ENCODE measurements around the gene GPD1L.
"Not testable (repeated sequence)": the region's sequence is repeated elsewhere in the genome, so short reads cannot be mapped to it uniquely, and the experiment has no call there.

GPD1L gene

GRCh38 chr3:32186097-32186496 is 79.7 kb downstream of the GPD1L start:
- no peak for DNase-seq

- no peak for DNase-seq
Measured at GRCh38 chr3:32186876-32187275, 80.5 kb downstream of the GPD1L start.

DNA sequence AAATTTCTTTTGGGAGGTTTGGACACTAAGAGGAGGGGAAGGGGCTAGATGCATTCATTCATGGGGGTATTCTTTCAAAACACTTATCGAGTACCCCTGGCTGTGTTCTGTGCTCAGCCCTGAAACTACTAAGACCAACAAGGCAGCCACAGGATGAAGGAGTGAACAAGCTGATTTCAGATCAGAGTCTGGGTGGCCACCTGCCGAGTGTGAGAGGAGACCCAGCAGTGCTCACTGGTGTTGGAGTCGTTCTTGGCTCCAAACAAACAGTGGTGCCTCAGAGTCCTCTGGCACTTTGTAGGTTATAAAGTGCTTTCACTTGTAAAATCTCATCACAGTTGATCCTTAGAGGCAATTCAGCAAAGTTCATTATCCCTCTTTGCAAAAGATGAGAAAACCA is 83.3 kb downstream of the GPD1L start:
- no peak for DNase-seq

GRCh38 chr3:32190556-32190955 is 84.1 kb downstream of the GPD1L start:
- not testable (repeated sequence) for DNase-seq

DNA sequence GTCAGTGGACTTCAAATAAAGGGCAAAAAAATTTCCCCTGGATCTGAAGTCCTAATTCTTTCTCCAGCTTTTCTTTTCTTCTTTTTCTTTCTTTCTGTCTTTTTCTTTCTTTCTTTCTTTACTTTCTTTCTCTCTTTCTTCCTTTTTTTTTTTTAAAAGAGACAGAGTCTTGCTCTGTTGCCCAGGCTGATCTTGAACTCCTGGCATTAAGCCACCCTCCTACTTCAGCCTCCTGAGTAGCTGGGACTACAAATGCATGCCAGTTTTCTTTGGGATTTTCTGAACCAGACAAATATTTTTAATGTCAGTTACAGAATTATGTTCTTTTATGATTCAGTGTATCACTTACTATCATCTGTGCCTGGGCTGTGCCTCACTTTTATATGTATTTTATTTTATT is 86.7 kb downstream of the GPD1L start:
- no peak for DNase-seq

GRCh38 chr3:32194653-32195052 is 88.2 kb downstream of the GPD1L start:
- no peak for DNase-seq

DNA sequence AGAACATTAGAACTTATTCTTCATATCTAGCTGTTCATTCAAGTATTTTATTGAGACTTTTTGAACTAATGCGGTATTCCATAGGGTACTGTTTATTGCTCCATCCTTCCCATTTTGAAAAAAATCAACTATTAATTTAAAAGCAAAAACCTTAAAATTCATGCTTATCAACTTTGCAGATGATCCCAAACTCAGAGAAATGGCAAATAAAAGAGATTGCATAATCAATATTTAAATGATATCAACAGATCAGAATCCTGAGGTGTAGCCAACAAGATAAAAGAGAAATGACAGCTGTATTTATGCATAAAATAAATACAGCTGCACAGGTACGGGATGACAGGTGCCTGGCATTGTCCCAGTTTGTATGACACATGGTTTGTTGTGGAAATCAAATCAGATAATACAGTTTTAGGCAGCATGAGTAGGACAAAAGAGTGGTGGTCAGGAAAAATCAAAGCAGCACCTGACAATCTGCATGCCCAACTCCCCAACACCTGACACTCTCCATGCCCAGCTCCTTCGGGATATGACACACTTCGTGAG is 89.6 kb downstream of the GPD1L start:
- DNase-seq, result no peak

GRCh38 chr3:32197991-32198390 is 91.6 kb downstream of the GPD1L start:
- DNase-seq, result no peak

DNA sequence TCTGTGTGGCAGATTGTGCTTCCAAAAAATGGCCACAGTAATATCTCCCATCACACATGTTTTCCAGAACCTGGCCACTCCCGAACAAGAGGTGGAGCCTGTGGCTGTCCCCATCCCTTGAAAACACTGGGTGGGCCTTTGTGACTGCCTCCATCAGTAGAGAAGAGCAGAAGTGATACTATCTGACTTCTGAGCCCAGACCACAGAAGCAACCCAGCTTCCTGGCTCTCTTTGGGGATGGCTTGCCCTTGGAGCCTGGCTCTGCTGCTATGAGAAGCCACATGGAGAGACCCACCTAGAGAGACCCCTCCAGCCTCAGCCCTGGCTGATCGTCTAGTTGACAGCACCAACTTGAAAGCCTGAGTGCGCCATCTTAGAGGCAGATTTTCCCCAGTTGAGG is 92.3 kb downstream of the GPD1L start:
- no peak for DNase-seq

DNA sequence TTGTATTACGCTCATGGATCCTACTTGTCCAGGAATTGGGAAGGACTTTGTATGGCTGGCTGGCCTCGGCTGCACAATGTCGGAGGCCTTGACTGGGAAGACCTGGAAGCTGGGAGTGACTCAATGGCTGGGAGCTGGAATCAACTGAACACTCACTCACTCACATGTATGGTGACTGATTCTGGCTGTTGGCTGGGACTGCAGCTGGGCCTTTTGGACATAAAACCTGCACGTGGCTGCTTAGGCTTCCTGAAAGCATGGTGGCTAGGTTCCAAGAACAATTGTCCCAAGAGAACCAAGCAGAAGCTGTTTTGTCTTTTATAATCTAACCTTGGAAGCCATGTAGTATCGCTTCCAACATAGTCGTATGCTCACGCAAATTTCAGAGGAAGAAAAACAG is 94.1 kb downstream of the GPD1L start:
- no peak for DNase-seq

DNA sequence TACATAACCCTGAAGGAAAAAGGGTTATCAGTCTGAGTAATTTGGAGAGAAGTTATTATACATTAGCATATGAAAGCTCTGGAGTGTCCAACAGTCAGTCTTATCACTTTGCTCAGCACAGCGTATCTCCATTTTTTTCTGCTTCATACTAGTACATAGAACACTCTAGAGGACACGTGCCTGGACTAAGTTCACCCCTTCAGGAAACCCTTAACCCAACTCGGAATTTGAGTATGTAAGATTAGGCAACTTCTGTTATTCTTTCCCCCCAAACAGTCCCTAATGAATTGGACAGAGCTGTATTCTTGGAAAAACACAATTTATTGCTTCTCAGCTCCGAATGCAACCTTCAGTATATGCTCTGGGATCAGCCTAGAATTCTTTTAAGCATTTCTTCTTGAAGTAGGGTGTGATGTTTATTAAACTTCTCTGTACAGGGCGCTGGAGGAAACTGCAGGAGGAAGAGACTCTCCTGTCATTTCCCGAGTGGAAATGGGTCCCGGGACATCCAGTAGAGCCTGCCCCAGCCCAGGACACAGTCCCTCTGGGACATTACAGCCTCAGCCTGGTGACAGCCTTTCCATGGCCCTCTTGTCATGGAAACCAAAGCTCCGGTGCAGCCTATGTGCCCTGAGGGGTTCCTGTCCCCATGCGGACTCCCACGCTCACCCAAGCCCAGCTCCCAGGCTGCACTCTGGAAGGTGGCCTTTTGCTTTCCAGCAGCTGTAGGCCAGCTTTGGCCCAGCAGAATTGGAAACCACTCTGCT is 94.8 kb downstream of the GPD1L start:
- no peak for DNase-seq

- no peak for DNase-seq
Measured at GRCh38 chr3:32202496-32202895, 96.1 kb downstream of the GPD1L start.

DNA sequence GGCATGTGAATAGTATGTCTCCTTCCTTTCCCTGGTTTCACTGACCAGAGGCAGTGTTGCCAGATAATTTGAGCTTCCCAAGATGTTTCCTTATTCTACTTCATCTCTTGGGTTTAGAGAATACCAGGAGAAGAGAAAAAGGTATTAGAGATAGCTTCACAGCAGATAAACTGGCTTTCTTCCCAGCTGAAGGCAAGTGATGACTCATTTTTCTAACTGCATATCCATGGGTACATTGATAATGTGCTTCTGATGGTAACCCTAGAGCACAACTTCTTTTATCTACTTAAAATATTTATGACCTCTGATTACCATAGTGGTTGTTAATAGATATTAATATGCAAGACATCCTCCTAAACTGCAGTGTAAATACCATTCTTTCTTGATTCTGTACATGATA is 97.4 kb downstream of the GPD1L start:
- DNase-seq, result no peak

- DNase-seq, result no peak
Measured at GRCh38 chr3:32208447-32208846, 102.0 kb downstream of the GPD1L start.

DNA sequence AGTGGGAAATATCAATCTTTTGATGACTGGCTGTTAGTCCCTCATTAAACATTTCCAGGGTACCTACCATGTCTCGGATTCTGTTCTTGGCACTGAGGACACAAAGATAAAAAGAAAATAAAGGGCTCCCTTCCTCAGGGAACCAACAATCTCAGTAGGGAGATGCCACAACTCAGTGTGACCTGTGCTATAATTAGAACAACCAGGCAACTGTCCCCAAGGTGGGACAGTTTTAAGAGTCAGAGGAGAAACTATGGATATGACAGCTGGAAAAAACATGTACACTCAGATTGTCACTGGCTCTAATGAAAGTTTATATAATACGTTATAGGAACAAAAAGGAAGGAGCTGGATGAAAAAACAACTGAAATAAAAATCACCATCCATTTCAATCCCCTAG is 108.8 kb downstream of the GPD1L start:
- no peak for DNase-seq

DNA sequence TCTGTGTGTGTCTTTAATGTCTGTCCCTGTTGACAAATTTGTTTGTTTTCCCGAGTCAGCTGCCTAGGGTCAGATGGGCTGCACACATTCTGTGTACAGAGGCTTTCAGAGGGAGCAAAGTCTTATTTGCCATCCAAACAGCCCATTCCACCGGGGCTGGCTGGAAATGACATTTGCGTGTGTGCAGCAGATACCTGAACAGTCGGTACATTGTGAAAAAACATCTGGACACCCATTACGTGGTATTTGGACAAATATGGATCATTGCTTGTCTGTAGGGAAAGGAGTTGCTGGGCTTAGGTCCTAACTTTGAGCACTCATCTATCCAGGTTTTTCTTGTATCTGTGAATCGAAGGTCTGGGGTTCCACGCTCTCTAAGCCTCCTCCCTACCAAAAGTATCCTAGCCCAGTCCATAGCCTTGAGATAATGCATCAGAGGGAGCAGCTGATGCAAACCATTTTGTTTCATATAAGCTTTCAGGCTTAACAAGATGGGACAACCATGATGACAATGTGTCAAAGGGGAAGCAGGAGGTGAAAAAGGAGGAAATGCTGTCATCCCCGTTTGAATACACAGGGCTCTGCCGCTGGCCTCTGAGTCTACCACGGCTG is 109.9 kb downstream of the GPD1L start:
- no peak for DNase-seq

DNA sequence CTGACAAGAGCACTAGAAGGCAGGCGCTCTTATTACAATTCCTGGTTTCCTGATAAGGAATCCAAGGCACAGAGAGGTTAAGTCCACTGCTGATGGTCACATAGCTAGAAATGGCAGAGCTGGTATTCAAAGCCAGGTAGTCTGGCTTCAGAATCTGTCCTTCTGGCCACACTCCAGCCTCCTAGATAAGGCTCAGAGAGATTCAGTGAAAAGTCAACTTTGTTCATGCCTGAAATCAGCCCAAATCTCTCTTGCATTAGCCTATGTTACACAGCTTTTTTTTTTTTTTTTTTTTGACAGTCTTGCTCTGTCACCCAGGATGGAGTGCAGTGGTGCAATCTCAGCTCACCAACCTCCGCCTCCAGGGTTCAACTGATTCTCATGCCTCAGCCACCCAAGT is 110.9 kb downstream of the GPD1L start:
- no peak for DNase-seq
